ENCODE results near the gene TRPM5. TPM values are rescaled to one million over a fixed set of nuclear protein-coding genes. Genes with fewer than 3 reads are reported as not detected.

Gene TRPM5
- total and polyA plus RNA-seq, 9 of the 15 experiments (the other 6 are each of a cell fraction or from before 2014, with no cell fraction given) = not detected

DNA sequence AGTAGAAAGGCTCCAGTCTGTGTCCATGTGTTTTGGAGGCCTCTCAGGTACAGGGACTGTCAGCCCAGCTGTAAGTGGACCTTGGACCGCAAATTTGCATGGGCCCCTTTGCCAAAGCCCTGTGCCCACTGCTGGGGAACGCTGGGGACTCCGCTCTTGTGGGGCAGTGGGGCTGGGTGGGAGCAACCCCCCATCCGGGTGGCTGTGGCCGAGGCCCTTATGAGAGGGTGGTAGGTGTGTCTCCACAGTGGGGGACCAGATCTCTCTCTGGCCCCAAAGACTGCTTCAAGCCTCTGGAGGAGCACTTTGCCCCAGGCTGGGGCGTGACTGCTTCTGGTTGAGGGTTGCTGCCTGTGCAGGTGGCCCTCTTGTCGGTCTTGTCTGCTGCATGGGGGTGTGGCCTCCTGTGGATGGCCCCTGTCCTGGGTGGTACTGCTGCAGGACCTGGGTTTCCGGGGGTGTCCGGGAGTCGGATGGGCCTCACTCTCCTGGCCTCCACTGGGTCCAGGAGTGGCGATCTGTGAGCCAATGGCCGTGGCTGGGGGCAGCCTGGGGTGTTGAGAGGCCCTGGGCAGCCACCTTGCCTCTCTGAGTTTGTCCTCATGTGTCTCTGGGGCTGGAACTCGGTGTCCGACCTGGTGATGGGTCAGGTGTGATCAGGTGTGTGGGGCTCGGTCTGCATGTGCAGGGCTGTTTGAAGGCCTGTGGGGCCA is 16.4 kb upstream of the TRPM5 start:
- BruUV-seq (replicated peaks) = no TSS peak
- Histone ChIP-seq H3K9me1 (ENCODE audit: control insufficient read depth, insufficient read depth, low read length) (no peaks in the 10 kb centered on the region), H4K20me1 (replicated peaks; ENCODE audit: control insufficient read depth, insufficient read depth, low read length) (peaks cover 8% of the 10 kb centered on the region; the same call in 1 of the 2 replicates), H3K36me3 (ENCODE audit: control insufficient read depth, insufficient read depth, low read length) (no peaks in the 10 kb centered on the region), H3K4me3 (no peak overlapping the region), H2AFZ (ENCODE audit: low read depth, low read length) (no peak overlapping the region), H3K79me2 (ENCODE audit: control insufficient read depth, insufficient read depth, low read length) (no peaks in the 10 kb centered on the region), H3K27me3 (ENCODE audit: control insufficient read depth in 2 of 2, insufficient read depth in 2 of 2, low read length in 2 of 2) (peaks cover 10 to 48% of the 10 kb centered on the region in 2 experiments; a peak in 4 of 5 replicates), H3K4me1 (replicated peaks in 1 of 2; ENCODE audit: control insufficient read depth in 2 of 2, insufficient read depth in 2 of 2, low read length in 2 of 2) (peaks cover 0 to 24% of the 10 kb centered on the region in 2 experiments; a peak in 2 of 5 replicates), H3K4me2 (ENCODE audit: insufficient read depth, low read length) (no peak overlapping the region), H3K27ac (ENCODE audit: extremely low read depth, low read depth, low read length) (no peak overlapping the region), H3K9me3 (replicated peaks; ENCODE audit: control insufficient read depth, insufficient read depth, low read depth, low read length) (no peaks in the 10 kb centered on the region), H3K9ac (ENCODE audit: insufficient read depth in 1 of 2, low read depth in 2 of 2, low read length in 2 of 2) (peak overlapping the region in 1 of 2 experiments; percentile 26; a peak in 2 of 4 replicates)
- in situ Hi-C loops (cut with MboI) = no loop called here
- TF ChIP-seq SAFB2 (IDR thresholded peaks at IDR 0.05; ENCODE audit: borderline replicate concordance, low read depth, low read length, severe bottlenecking) (no peak), ZNF134 (CRISPR knock-in tag; conservative IDR thresholded peaks at IDR 0.05) (0 out of 2 replicates have a peak, but pooled peaks have one; percentile 42)
- ATAC-seq (no peak), DNase-seq (ENCODE audit: extremely low read depth in 1 of 4, low spot score in 3 of 4) (no peak), FAIRE-seq (no peak)
- intact Hi-C loops (cut with micrococcal nuclease) = no loop called here
- ChIA-PET POLR2A (interaction anchor here (0.7 kb wide), 1 partner anchor 22 kb away, joined by 3 read pairs; no protein-coding TSS in a partner anchor), CTCF (ENCODE audit: low intra/inter-chr PET ratio) (no interaction called here)
- 1% methylated on average over 11 of the region's 15 CpGs for WGBS (ENCODE audit: insufficient coverage, low coverage, missing lambda C conversion rate)

DNA sequence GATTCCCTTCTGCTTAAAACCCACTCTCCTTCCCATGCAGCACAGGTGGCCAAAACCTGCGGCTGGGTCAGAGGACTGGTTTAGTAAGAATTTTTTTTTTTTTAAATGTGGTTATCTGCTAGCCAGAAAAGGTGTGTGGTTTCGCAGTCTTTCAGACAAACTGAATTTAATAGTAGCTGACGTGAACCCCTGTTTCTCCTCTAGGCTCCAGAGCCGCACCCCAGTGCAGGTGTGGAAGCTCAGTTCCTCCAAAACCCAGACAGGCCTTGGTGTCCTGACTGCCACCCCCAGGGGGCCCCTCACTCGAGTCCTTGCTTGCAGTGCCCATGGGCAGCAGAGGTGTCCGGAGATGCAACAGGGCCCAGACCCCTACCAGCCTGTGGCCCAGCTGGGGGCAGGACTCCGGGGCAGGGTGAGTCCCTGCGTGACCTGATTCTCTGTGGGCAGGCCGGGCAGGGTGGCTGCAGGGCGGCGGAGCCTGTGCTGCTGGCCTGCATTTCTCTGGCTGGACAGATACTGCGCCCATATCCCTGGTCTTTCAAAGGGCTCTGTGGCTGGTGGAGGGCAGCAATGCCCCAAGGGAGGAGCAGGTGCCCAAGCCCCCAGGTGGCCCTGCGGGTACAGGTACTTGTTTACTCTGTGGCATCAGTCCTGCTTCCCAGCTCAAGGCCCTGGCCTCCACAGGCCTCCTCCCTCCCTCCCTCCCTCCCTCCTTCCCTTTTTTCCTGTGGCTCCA is 15.7 kb upstream of the TRPM5 start:
- no peak overlapping the region for H2AFZ ChIP-seq (ENCODE audit: low read depth, low read length)
- intact Hi-C loops (cut with micrococcal nuclease) = no loop called here
- no TSS peak for BruUV-seq (replicated peaks)
- no peak for FAIRE-seq
- WGBS (ENCODE audit: insufficient coverage, low coverage, missing lambda C conversion rate) = 2% methylated on average over 13 of the region's 13 CpGs
- in situ Hi-C loops (cut with MboI) = no loop called here
- H3K27me3 ChIP-seq (ENCODE audit: control insufficient read depth in 2 of 2, insufficient read depth in 2 of 2, low read length in 2 of 2) = peaks cover 10 to 41% of the 10 kb centered on the region in 2 experiments; a peak in 4 of 5 replicates
- no peak for ATAC-seq
- no peaks in the 10 kb centered on the region for H3K9me3 ChIP-seq (replicated peaks; ENCODE audit: control insufficient read depth, insufficient read depth, low read depth, low read length)
- no peak overlapping the region for H3K4me3 ChIP-seq
- H3K9ac ChIP-seq (ENCODE audit: insufficient read depth in 1 of 2, low read depth in 2 of 2, low read length in 2 of 2) = no peak overlapping the region; a peak in 1 of 4 replicates
- peaks cover 0 to 23% of the 10 kb centered on the region in 2 experiments; a peak in 2 of 5 replicates for H3K4me1 ChIP-seq (replicated peaks in 1 of 2; ENCODE audit: control insufficient read depth in 2 of 2, insufficient read depth in 2 of 2, low read length in 2 of 2)
- no peak overlapping the region for H3K27ac ChIP-seq (ENCODE audit: extremely low read depth, low read depth, low read length)
- no peaks in the 10 kb centered on the region for H3K79me2 ChIP-seq (ENCODE audit: control insufficient read depth, insufficient read depth, low read length)
- no peaks in the 10 kb centered on the region for H3K9me1 ChIP-seq (ENCODE audit: control insufficient read depth, insufficient read depth, low read length)
- no peak for TF ChIP-seq ELF4 (CRISPR knock-in tag; IDR thresholded peaks at IDR 0.05)
- H4K20me1 ChIP-seq (replicated peaks; ENCODE audit: control insufficient read depth, insufficient read depth, low read length) = peaks cover 8% of the 10 kb centered on the region; the same call in 1 of the 2 replicates
- no peak overlapping the region for H3K4me2 ChIP-seq (ENCODE audit: insufficient read depth, low read length)
- ChIA-PET CTCF (ENCODE audit: low intra/inter-chr PET ratio) (no interaction called here), POLR2A (interaction anchor here (0.6 kb wide), 1 partner anchor 48 kb away, joined by 3 read pairs; no protein-coding TSS in a partner anchor)
- no peak for DNase-seq (ENCODE audit: extremely low read depth in 1 of 4, low spot score in 3 of 4)
- H3K36me3 ChIP-seq (ENCODE audit: control insufficient read depth, insufficient read depth, low read length) = no peaks in the 10 kb centered on the region

All from K562 (cell line).